Lung (tissue), 12 donors: ENCODE results near the gene RHEBL1. TPM values are rescaled to one million over a fixed set of nuclear protein-coding genes. Genes with fewer than 3 reads are reported as not detected.

Experiments used
- ATAC-seq: fragments of 200-7000 bp; cut with Tn5 transposase; one replicate; pipeline ENCODE4 v1.9.1; 2020; ENCODE audit warnings: moderate number of reproducible peaks; ENCODE audit not compliant: insufficient read depth, low FRiP score
- DNase-seq, 3 donors: peaks; one replicate each; pipeline ENCODE4 v3.0.0-alpha.2; 2013 to 2017
- H3K27ac ChIP-seq, 2 donors: one replicate each; pipeline ENCODE4 v1.5.1; 2013; ENCODE audit warnings: mild to moderate bottlenecking in 2 of 2, moderate library complexity in 2 of 2, control low read depth in 1 of 2, inconsistent platforms in 1 of 2, low read depth in 1 of 2, low read length in 1 of 2
- H3K27me3 ChIP-seq, 3 donors: one replicate each; pipeline ENCODE4 v1.5.1; 2013; ENCODE audit warnings: low read length in 2 of 3; ENCODE audit not compliant: control insufficient read depth in 3 of 3, insufficient read depth in 3 of 3
- H3K36me3 ChIP-seq, 4 donors: one replicate each; pipeline ENCODE4 v1.5.1; 2013; ENCODE audit warnings: low read length in 4 of 4, mild to moderate bottlenecking in 1 of 4, moderate library complexity in 1 of 4; ENCODE audit not compliant: control insufficient read depth in 4 of 4, insufficient read depth in 4 of 4
- H3K4me1 ChIP-seq, 5 donors: one replicate each; pipeline ENCODE4 v1.5.1; 2013; ENCODE audit warnings: low read length in 5 of 5, mild to moderate bottlenecking in 2 of 5, moderate library complexity in 1 of 5; ENCODE audit not compliant: control insufficient read depth in 5 of 5, insufficient read depth in 5 of 5
- H3K4me3 ChIP-seq: one replicate; pipeline ENCODE4 v1.5.1; 2013; ENCODE audit warnings: mild to moderate bottlenecking, control low read depth, moderate library complexity
- H3K9ac ChIP-seq, 2 donors: one replicate each; pipeline ENCODE4 v1.5.1; 2013; ENCODE audit warnings: low read length in 2 of 2, control low read depth in 1 of 2; ENCODE audit not compliant: insufficient read depth in 1 of 2
- H3K9me3 ChIP-seq, 4 donors: one replicate each; pipeline ENCODE4 v1.5.1; 2013; ENCODE audit warnings: low read length in 3 of 4, mild to moderate bottlenecking in 1 of 4, moderate library complexity in 1 of 4; ENCODE audit not compliant: control insufficient read depth in 4 of 4, insufficient read depth in 3 of 4
- CTCF ChIP-seq: IDR thresholded peaks from 2 replicates; pipeline ENCODE4 v1.5.1; 2012; ENCODE audit warnings: mild to moderate bottlenecking; ENCODE audit errors: control extremely low read depth, extremely low read depth
- WGBS, 2 donors: extraction: QIAGEN DNeasy Blood & Tissue Kit; methylation state at CpG; one replicate each; pipeline ENCODE4 v1.1.7; 2013; 5-methylcytosine and 5-hydroxymethylcytosine counted together
- polyA plus RNA-seq, 2 donors: library from polyadenylated mRNA; stranded (reverse); fragments of 200-250 nt; gene quantifications; one replicate each; pipeline ENCODE4 v1.2.1, GENCODE V29; 2013
- total RNA-seq, 2 donors: library from RNA; depleted of rRNA in 1 of 2; stranded (reverse); fragments of >200 nt in 1 of 2; gene quantifications; one replicate each; pipeline ENCODE4 v1.2.1, GENCODE V29; 2014 to 2021
- donor health status: control.
- donor health status: control.
- donor health status: Bipolar disorder and iron deficiency.
- donor health status: healthy.
- donor health status: DM: yes; HTN: yes; CAD: no.

The RHEBL1 gene
- total and polyA plus RNA-seq, 4 donors = 0.51 to 2.6 (median 2.1) TPM

DNA sequence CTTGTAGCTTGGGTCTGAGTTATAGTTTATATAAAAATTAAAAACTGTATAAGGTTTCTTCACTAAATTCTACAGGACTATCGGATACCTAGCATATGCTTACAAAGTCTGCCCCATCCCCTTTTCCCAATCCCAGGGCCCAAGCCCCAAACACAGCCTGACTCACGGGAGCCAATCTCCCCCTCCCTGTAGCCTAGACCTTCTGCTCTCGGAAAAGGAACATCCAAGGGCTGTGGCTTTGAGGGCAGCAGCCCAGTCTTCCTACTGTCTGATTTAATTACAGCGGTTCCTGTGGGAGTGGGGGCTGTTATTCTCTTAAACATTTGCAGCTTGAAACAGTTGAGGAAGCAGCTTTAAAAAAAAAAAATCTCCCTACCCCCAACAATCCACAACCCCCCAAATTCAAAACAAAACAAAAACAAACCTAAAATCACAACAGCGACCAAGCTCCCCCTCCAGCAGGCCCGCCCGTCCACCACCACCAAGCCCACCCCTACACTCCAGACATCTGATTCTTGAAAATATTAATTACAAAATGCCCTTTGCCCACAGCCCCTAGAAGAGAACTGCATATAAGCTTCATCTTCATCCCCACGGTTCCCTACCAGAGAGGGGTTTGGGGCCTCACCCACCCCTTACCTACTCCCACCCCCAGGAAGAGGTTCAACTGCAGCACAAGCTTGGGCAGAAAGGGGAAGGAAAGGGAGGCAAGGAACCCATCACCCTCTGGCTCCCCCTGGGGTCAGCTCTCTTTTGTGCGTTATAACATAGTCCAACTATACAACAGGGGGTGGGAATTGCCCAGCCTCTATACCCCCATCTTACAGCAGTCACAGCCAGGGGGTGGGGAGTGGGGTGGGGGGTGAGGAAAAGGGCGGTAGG, 50.1 kb downstream of the RHEBL1 start:
- no peak for ATAC-seq
- WGBS, 2 donors = 35 to 59% methylated on average over 10 of the region's 10 CpGs
- peak overlapping the region; percentile 80 to 89 for H3K9ac ChIP-seq

GRCh38 chr12:49019120-49019430, 50.7 kb downstream of the RHEBL1 start:
- 1 to 5% methylated on average over 8 of the region's 8 CpGs for WGBS, 2 donors
- peak; percentile 14 for ATAC-seq
- Histone ChIP-seq H3K36me3 (peaks cover 12 to 27% (median 21%) of the 10 kb centered on the region in 4 donors), H3K9ac (peak overlapping the region; percentile 89 to 98), H3K9me3 (no peaks in the 10 kb centered on the region), H3K4me1 (peaks cover 0 to 14% (median 4%) of the 10 kb centered on the region in 5 donors), H3K27me3 (no peaks in the 10 kb centered on the region), H3K4me3 (peak overlapping the region; percentile 35), H3K27ac (peak overlapping the region; percentile 88 to 91)
- no peak for DNase-seq
- no peak for TF ChIP-seq CTCF

More for the DNA sequence above, 50.1 kb downstream of the RHEBL1 start:
- Histone ChIP-seq H3K27me3 (no peaks in the 10 kb centered on the region), H3K27ac (peak overlapping the region; percentile 88 to 90), H3K9me3 (no peaks in the 10 kb centered on the region), H3K4me3 (no peak overlapping the region), H3K4me1 (peaks cover 0 to 14% (median 4%) of the 10 kb centered on the region in 5 donors), H3K36me3 (peaks cover 13 to 32% (median 26%) of the 10 kb centered on the region in 4 donors)
- no peak for TF ChIP-seq CTCF
- peak in 2 of 3 donors; percentile 31 to 32 for DNase-seq

- Histone ChIP-seq H3K27me3 (no peaks in the 10 kb centered on the region), H3K4me1 (peaks cover 0 to 14% (median 4%) of the 10 kb centered on the region in 5 donors), H3K4me3 (peak within 1 kb of the TSS; percentile 64), H3K9ac (peak within 1 kb of the TSS; percentile 97 to 98), H3K27ac (peak within 1 kb of the TSS; percentile 91 to 94), H3K9me3 (no peaks in the 10 kb centered on the region), H3K36me3 (peaks cover 12 to 24% (median 19%) of the 10 kb centered on the region in 4 donors)
- ATAC-seq (peak; percentile 95), DNase-seq (peak; percentile 98 to 99 (median 98))
- 0% methylated on average over 56 to 59 of the region's 59 CpGs for WGBS, 2 donors
- peak; percentile 18 for TF ChIP-seq CTCF
These were observed 51.3 kb downstream of the RHEBL1 start, which contains the start of gene PRKAG1 for GRCh38 chr12:49018261-49019119. Gene PRKAG1, minus strand, starts transcription at chr12:49018776. Its CDS starts 36 bp downstream, at chr12:49018740.
